GM18870 (cell line): Measurements from ENCODE around the gene CWC22.
A peak's percentile ranks its signal among the peaks of the same experiment; 100 is the strongest.
"Not testable (repeated sequence)": the region's sequence is repeated elsewhere in the genome, so short reads cannot be mapped to it uniquely, and the experiment has no call there.

Source experiments
- ATAC-seq: cut with Tn5 transposase; IDR thresholded peaks from one replicate; pipeline ENCODE4 v1.9.1; 2021; ENCODE audit warnings: moderate library complexity; ENCODE audit not compliant: unreplicated experiment

The CWC22 gene

DNA sequence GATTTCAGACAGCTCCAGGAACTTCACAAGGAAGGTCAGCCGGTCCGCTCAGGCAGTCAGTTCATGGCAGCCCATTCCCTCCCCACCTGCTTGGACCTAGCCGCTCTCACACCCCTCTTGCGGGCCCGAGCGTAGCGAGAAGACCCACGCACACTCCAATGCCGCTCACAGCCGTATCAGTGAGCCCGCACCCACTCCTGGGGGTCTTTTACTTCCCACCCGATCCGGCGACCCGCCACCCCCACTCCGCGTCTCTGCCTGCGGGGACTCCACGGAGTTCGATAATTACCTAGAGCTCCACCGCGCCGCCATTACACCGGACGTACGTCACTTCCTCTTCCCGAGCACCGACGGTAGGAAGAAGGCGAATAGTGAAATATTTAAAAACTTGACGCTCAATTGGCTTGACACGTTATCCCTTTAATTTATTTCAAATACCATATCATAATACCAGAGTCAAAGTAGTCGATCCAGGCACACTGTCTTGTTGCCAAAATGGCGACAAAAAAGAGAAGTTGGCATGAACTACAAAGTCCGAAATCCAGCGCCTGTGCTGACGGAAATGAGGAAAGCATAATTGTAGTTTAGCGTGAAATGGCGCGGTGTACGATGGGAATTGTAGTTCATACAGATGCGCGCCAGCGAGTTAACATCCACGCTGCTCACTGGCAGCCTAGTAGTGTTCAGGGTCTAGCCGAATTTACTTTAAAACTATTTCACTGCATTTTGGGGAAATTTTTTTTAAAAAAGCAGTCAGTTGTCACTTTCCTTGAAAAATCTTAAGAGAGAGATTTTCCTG, at the start of gene CWC22:
Gene CWC22, minus strand, starts transcription at position 517 of the 799 bp plus-strand sequence. CDS start 13,956 bp downstream, outside the sequence.
- peak; percentile 98 for ATAC-seq

DNA sequence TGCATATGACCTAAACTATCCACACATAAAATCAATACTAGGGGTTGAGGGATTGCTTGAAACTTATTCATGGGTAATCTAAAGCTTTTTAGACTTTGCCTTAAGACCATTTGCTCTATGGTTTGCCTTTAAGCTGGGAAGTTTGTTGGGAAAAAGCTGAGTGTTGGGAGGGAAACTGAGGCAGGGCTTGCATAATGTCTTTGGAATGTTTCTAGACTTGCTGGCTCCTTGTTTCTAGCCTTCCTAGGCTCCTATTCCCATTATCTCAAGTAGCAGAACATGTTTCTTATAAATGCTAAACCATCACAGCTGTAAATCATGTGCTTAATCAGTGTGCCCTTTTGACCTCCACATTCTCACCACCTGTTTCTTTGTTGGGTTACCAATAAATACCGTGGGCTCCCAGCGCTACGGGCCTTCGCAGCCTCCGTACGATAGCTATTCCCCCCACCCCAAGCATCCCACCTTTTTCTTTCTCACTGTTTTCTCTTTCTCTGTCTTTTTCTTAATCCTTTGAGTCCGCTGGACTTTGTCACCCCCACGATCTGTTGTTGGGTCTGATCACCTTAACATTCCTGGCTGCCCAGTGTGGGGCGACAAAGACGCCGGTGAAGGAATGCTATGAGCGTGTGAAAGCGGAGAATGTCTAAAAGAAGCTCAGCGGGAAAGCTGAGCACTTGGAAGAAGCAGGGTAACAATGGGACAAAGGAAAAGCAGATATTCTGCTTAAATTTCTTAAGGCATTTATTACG, 49.4 kb upstream of the CWC22 start:
- ATAC-seq = no peak

DNA sequence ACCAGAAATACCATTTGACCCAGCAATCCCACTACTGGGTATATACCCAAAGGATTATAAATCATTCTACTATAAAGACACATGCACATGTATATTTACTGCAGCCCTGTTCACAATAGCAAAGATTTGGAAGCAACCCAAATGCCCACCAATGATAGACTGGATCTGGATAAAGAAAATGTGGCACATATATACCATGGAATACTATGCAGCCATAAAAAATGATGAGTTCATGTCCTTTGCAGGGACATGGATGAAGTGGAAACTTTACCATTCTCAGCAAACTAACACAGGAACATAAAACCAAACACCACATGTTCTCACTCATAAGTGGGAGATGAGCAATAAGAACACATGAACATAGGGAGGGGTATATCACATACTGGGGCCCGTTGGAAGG, 47.5 kb upstream of the CWC22 start:
- not testable (repeated sequence) for ATAC-seq

DNA sequence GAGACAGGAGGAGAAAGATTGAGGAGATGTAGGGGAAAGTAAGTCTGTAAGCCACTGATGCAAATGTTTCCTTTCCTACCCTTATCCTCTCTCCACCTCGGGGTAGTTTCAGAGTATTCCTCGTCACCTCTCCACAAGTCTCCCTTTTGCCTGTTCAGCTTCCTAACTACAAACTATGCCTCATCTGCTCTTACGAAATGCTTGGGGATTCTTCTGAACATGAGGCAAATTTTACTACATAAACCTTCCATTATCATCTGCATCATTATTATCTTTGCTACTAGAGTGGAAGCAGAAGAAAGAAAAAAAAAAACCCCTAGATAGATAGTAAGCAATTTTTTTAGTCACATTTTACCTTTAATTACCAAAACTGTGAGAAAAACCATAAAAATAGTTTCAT, 43.1 kb upstream of the CWC22 start:
- ATAC-seq = no peak

DNA sequence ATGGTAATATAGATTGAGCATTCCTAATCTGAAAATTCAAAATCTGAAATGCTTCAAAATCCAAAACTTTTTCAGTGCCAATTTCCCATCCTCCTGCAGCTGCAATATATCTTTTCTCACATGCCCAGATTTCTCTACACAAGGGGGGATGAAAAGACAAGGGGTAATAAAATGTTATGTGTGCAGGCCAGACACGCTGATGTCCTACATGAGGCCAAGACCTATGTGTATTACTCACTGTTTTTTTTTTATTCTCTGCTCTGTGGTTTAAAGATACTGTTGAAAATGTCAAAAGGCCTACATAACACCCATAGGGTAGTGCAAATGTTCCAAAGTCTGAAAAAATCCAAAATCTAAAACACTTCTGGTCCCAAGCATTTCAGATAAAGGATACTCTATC, 41.2 kb upstream of the CWC22 start:
- no peak for ATAC-seq

GRCh38 chr2:180046776-180047175, 39.7 kb upstream of the CWC22 start:
- no peak for ATAC-seq

DNA sequence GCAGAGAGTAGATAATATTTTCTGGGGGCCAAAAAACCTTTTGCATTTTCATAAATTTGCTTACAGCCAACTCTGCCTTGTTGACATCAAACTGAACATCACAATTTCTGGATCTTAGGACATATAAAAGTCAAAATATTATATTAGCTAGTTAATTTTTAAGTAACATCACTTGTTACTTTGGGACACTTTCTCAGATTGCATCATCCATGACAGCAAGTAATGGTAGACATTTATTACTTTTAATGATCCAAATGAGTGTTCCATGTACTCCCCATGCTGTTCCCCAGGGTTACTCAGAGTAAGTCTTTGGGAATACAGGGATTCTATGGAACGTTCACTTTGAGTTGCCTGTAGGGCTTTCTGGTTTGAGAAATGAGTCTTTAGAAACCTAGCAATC, 39.1 kb upstream of the CWC22 start:
- ATAC-seq = no peak

DNA sequence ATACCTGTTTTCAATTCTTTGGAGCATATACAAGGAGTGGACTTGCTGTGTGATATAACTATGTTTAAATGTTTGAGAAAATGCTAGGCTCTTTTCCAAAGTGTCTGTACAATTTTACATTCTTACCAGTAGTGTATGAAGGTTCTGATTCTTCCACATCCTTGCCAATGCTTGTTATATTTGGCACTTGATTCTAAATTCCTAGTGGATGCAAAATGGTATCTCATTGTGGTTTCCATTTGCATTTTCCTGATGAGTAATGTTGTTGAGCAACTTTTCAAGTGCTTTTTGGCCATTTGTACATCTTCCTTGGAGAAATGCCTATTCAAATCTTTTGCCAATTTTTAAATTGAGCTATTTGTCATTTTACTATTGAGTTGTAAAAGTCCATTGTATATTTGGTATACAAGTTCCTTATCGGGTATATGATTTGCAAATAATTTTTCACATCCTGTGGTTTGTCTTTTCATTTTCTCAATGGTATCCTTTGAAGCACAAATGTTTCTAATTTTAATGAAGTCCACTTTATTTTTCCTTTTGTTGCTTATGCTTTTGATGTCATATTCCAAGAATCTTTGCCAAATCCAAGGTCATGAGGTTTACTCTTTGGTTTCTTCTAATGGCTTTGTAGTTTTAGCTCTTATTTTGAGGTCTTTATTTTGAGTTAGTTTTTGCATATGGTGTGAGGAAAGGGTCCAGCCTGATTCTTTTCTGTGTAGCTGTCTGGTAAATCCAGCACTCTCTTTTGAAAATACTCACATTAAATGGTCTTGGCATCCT, 33.2 kb upstream of the CWC22 start:
- ATAC-seq = no peak

DNA sequence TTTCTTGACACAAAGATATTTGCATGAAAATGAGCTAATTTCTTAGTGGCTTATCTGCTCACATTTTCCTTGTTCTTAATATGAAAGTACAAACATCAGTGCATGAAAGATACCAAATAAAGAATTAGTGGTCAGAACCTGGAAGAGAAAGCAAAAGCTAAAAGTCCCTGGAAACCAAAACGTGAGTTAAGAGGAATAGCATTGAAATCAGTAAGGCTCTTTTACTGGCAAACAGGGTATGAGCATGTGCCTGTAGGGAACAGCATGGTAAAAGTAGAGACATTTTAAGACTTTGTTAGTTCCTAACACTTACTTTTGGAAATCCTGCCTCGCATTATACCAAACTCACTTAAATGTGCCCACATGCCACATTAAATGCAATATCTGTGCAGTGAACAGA, 31.9 kb upstream of the CWC22 start:
- ATAC-seq = peak; percentile 46

DNA sequence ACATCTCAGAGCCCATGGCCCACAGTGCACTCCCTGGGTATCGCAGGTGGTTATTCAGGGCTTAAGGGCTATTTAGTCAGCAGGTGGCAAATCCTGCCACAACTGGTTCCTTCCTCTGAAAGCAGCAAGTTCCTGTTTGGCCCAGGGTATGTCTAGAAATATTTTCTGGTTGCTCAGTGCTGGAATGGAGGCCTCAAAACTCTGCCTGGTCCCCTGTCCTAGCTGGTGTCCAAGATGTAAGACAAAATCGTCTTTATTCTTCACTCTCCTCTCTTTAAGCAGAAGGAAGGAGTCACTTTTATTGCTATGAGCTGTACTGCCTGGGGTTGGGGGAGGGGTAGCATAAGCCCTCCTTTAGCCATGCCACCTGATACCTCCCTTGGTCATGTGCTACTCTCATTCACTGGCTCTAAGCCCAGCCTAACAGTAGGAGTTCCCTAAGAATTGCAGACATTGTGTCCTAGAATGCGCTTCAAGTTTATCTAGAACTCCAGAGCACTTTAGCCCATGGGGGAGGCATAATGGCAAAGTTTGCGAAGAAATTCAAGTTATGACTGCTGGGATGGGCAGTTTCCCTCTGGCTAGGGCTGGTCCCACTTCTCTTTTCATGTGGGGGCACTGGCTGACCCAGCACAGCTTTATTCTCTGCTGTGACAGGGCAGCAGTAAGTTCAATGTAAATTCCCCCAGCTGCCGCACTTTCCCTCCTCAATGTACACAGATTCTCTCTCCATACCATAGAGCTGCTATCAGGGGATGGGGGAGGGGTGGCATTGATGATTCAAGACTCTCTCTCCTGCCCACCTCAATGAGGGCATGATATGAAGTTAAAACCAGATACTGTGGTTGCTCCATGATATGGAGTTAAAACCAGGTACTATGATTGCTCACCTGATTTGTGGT, 27.1 kb upstream of the CWC22 start:
- ATAC-seq = no peak

- no peak for ATAC-seq
Observed at GRCh38 chr2:180029575-180029974, 22.5 kb upstream of the CWC22 start.

- ATAC-seq = no peak
Observed at GRCh38 chr2:180021850-180022249, 14.8 kb upstream of the CWC22 start.

DNA sequence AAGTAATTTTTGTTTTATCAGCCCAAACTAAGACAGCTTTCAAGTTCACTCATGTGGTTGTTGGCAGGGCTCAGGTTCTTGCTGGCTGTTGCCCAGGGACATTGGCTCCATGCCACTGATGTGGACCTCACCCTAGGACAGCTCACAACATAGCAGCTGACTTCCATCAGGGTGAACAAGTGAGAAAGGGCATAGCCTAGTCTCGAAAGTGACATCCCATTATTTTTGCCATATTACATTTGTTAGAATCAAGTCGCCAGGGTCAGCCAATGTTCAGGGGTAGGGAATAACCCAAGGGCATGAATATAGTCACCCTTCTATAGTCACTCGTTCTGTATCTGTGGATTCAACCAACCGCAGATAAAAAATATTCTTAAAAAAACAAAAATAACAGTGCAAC, 10.7 kb upstream of the CWC22 start:
- no peak for ATAC-seq

DNA sequence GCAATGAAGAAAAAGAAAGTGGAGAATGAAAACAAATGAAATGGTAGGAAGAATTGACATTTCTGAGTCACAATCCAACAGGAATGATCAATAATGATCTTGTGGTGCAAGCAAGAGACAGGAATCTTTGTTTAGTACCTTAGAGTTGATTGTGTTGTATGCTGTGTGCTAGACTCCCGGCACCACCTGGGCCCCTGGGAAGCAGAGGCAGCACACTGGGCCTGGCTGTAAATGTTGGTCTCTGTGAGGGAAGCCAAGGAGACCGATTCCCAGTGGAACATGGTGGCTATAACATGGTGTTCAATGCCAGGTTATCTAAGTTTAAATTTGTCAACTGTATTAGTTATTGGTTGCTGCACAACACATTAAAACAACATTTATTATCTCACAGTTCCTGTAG, 9.8 kb upstream of the CWC22 start:
- no peak for ATAC-seq

GRCh38 chr2:180015951-180016709, 9.0 kb upstream of the CWC22 start:
- no peak for ATAC-seq

DNA sequence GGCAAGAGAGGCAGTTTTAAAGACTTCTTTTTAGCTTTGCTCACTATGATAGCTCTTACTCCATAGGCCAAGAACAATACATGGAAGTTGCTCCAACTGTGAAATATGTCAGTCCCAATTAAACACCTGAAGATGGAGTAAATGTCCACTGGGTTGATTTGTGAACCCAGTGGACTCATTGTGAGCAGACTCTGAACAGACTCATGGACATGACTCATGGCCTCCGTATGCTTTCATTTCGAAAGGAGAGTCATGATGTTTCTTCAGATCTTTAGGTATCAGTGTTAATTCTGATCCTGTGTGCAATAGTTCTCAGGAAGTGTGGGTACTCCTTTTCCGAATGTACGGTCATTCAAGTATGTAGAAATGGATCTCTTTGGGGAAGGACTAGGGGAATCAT, 5.4 kb upstream of the CWC22 start:
- ATAC-seq = no peak

DNA sequence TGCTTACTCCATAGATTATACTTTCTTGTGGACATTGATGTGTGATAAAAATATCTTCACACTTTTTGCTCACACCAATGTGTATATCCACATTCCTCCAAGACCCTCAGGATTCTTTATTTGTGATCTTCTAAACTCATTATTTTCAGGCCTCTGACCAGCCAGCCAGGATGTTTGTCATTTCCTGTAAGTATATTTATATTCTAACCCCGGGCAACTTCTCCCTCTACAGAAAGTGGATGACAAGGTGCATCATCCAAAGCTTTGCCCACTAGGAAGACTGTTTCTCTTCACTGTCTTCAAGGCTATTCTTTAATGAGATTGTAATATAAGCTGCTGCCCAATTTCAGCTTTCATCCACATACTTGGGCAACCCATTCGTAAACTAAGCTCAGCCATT, 3.6 kb upstream of the CWC22 start:
- ATAC-seq = no peak

DNA sequence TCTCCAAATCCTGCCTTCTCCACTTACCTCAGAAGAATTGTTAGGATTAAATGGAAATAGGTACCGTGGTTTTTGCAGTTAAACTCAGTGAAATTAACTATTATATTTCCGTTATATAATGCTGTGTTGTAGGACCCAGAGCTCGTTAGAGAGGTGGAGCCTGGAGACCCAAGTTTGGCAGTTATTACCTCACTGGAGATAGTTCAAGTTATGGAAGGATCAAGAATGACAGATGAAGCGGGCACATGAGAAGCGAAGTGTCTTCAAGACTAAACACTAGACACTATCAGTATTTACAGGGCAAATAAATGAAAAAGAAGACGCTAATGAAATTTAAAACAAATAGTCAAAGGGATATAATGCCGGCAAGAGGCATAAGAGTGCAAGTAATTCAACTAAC, 866 bp downstream of the CWC22 start:
- no peak for ATAC-seq

DNA sequence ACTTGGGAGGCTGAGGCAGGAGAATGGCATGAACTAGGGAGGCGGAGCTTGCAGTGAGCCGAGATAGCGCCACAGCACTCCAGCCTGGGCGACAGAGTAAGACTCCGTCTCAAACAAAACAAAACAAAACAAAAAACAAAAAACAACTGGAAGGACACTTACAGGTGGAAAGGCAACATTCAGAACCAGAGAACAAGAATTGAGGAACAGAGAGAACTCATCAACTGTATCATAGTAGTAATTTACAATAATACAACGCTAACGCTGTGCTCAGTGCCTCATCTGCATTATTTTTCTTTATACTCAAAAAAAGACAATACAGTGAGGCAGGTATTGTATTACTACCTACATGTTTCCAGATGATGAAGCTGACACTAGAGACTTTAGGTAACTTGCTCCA, 1.6 kb downstream of the CWC22 start:
- not testable (repeated sequence) for ATAC-seq

DNA sequence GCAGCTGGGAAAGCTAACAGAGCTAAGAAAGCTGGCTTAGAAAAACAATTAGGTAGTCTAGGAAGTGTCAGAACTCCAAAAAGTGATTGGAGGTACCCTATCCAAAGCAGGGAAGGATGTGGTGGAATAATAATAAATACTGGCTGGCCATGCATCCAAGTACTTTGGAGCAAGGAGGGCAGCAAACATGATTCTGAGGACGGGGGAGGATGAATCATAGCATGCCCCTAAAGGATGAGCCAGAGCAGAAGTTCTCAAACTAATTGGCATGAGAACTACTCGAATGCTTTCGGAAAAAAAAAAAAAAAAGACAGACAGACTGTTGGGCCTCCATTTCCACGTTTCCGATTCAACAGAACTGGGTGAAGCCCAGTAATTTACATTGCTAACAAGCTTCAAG, 2.4 kb downstream of the CWC22 start:
- no peak for ATAC-seq
